Right lobe of liver (tissue), 6 donors: Measurements from ENCODE around the gene KCNN1. TPM values are rescaled to one million over a fixed set of nuclear protein-coding genes. Genes with fewer than 3 reads are reported as not detected.

Source experiments
- ATAC-seq, 4 donors: fragments of 200-7000 bp; cut with Tn5 transposase; one replicate each; pipeline ENCODE4 v1.9.1; 2020; ENCODE audit warnings: mild to moderate bottlenecking in 4 of 4, moderate library complexity in 4 of 4
- DNase-seq, 3 donors: peaks; one replicate each; pipeline ENCODE4 v3.0.0-alpha.2; 2020
- H3K27ac ChIP-seq, 3 donors: fragments of 200-600 bp; one replicate each; pipeline ENCODE4 v1.8.0; 2022
- H3K27me3 ChIP-seq, 2 donors: fragments of 200-600 bp; one replicate each; pipeline ENCODE4 v1.8.0; 2022
- H3K36me3 ChIP-seq, 4 donors: fragments of 200-600 bp; sonication (generic) in 1 of 4; one replicate each; pipeline versions ENCODE4 v1.5.1 to v1.8.0; 2017 to 2022; ENCODE audit warnings: control low read depth in 1 of 4
- H3K4me1 ChIP-seq, 4 donors: fragments of 200-600 bp; sonication (generic) in 1 of 4; one replicate each; pipeline versions ENCODE4 v1.5.1 to v1.8.0; 2017 to 2022; ENCODE audit warnings: control low read depth in 1 of 4
- H3K4me3 ChIP-seq, 3 donors: fragments of 200-600 bp; one replicate each; pipeline ENCODE4 v1.8.0; 2022
- H3K9me3 ChIP-seq, 4 donors: fragments of 200-600 bp; sonication (generic) in 1 of 4; one replicate each; pipeline versions ENCODE4 v1.5.1 to v1.8.0; 2017 to 2022; ENCODE audit warnings: control low read depth in 1 of 4
- POLR2A ChIP-seq: fragments of 450-650 bp; IDR thresholded peaks from one replicate; pipeline ENCODE4 v1.6.1; 2017; ENCODE audit warnings: antibody characterized with exemption, mild to moderate bottlenecking
- WGBS: methylation state at CpG from one replicate; pipeline ENCODE4 v1.1.6; 2018; ENCODE audit warnings: low coverage, low lambda C conversion rate; ENCODE audit not compliant: insufficient coverage; ENCODE audit errors: missing lambda C conversion rate; 5-methylcytosine and 5-hydroxymethylcytosine counted together
- intact Hi-C, 2 donors: fragments of 100-400 bp; cut with DNase I; formaldehyde crosslinking; loops; one replicate each; pipeline versions ENCODE4 v1.11.2 to v1.14.1; 2022
- total RNA-seq, 6 experiments: library from RNA; depleted of rRNA in 2 of 6; stranded (reverse); fragments of >200 nt in 2 of 6; fragmentation: NEBNext Ultra II Directional in 3 of 6; extraction: Animal tissue kit (Norgen Biotek cat#: 25700) in 3 of 6; gene quantifications; one replicate each; pipeline versions ENCODE4 v1.1.0 to v1.2.4, GENCODE V29; 2016 to 2023
- TF ChIP-seq, protein P1 (sequence below), 4 donors: fragments of 200-600 bp in 3 of 4; fragments of 450-650 bp in 1 of 4; IDR thresholded peaks; one replicate each; pipeline versions ENCODE4 v1.5.1 to v1.8.0; 2016 to 2022; ENCODE audit warnings: antibody characterized with exemption in 4 of 4, mild to moderate bottlenecking in 2 of 4
- donor health status: DM: no; HTN: yes; CAD: no.
- donor health status: DM: no; HTN: no; CAD: no.
- donor health status: DM: no; HTN: no; CAD: no.
- donor health status: DM: no; HTN: yes; CAD: no.
- donor health status: DM: no; HTN: yes; CAD: no.

The KCNN1 gene
- total RNA-seq, 6 experiments from 2014 or later = not detected

DNA sequence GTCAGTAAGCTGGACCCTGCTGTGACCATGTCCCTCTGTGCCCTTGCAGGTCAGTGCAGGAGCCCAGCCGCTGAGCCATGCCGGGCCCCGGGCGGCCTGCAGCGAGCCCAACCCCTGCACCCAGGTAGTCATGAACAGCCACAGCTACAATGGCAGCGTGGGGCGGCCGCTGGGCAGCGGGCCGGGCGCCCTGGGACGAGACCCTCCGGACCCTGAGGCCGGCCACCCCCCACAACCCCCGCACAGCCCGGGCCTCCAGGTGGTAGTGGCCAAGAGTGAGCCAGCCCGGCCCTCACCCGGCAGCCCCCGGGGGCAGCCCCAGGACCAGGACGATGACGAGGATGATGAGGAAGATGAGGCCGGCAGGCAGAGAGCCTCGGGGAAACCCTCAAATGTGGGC lies 6.9 kb downstream of the KCNN1 start:
- ATAC-seq = peak in 1 of 4 donors; percentile 23

DNA sequence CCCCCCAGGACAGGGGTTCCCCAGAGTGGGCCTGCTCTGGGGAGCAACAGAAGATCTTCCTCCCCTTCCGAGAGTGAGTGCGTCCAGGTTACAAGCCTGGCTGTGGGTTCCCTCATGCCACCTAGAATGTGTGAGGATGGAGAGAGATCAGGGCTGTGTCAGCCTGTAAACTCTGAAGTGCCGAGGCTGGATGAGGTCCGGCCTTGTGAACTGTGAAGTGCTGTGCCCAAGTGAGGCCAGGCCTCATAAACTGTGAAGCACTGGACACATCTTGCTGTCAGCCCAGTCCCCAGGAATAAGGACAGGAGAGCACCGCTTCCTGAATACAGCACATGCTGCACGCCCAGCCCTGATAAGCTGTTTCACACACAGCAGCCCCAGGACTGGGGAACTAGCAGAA lies 7.6 kb downstream of the KCNN1 start:
- Histone ChIP-seq H3K9me3 (no peaks in the 10 kb centered on the region), H3K4me3 (no peak overlapping the region), H3K4me1 (no peaks in the 10 kb centered on the region), H3K36me3 (no peaks in the 10 kb centered on the region), H3K27me3 (no peaks in the 10 kb centered on the region), H3K27ac (no peak overlapping the region)
- intact Hi-C loops = no loop called here
- no peak for DNase-seq
- no peak for ATAC-seq
- WGBS = no CpG with 5 or more reads among the region's 6 CpGs
- TF ChIP-seq, protein P1, sequence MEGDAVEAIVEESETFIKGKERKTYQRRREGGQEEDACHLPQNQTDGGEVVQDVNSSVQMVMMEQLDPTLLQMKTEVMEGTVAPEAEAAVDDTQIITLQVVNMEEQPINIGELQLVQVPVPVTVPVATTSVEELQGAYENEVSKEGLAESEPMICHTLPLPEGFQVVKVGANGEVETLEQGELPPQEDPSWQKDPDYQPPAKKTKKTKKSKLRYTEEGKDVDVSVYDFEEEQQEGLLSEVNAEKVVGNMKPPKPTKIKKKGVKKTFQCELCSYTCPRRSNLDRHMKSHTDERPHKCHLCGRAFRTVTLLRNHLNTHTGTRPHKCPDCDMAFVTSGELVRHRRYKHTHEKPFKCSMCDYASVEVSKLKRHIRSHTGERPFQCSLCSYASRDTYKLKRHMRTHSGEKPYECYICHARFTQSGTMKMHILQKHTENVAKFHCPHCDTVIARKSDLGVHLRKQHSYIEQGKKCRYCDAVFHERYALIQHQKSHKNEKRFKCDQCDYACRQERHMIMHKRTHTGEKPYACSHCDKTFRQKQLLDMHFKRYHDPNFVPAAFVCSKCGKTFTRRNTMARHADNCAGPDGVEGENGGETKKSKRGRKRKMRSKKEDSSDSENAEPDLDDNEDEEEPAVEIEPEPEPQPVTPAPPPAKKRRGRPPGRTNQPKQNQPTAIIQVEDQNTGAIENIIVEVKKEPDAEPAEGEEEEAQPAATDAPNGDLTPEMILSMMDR (IDR thresholded peaks at IDR 0.05) = no peak
- TF ChIP-seq POLR2A = no peak

More for the DNA sequence above, 6.9 kb downstream of the KCNN1 start:
- intact Hi-C loops = no loop called here
- Histone ChIP-seq H3K36me3 (no peaks in the 10 kb centered on the region), H3K27ac (no peak overlapping the region), H3K9me3 (no peaks in the 10 kb centered on the region), H3K27me3 (no peaks in the 10 kb centered on the region), H3K4me1 (no peaks in the 10 kb centered on the region), H3K4me3 (no peak overlapping the region)
- no CpG with 5 or more reads among the region's 23 CpGs for WGBS
- no peak for DNase-seq
- no peak for TF ChIP-seq POLR2A
- TF ChIP-seq, protein P1 (IDR thresholded peaks at IDR 0.05) = no peak

DNA sequence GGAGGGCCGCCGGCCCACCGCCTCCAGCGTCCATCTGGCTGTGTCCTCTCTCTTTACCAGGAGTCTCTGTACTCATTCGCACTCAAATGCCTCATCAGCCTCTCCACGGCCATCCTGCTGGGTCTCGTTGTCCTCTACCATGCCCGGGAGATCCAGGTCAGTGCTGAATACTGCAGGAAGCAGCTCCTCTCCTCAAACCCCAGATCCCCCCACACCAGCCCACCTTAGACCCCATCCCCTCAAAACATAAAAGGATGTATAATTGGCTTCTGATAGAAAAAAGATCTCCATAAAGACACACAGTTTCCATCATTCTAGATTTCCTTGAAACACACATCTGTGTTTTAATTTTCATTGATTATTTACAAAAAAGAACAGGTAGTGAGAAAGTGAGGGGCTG lies 8.1 kb downstream of the KCNN1 start:
- no peaks in the 10 kb centered on the region for H3K27me3 ChIP-seq
- H3K4me3 ChIP-seq = no peak overlapping the region
- DNase-seq (no peak), ATAC-seq (no peak)
- no peak overlapping the region for H3K27ac ChIP-seq
- no peaks in the 10 kb centered on the region for H3K36me3 ChIP-seq
- intact Hi-C loops = no loop called here
- 40% methylated on average over 2 of the region's 8 CpGs for WGBS
- no peaks in the 10 kb centered on the region for H3K9me3 ChIP-seq
- H3K4me1 ChIP-seq = no peaks in the 10 kb centered on the region
- no peak for TF ChIP-seq POLR2A
- TF ChIP-seq, protein P1 (IDR thresholded peaks at IDR 0.05) = no peak

DNA sequence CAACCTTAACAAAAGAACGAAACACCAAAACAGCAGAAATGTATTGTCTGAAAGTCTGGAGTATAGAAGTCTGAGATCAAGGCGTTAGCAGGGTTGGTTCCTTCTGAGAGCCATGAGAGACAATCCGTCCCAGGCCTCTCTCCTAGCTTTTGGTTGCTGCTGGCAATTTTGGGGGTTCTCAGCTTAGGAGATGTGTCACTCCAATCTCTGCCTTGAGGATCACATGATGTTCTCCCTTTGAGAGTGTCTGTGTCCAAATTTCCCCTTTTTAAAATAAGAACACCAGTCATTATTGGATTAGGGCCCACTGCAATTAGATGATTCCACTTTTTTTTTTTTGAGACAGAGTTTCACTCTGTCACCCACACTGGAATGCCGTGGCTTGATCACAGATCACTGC lies 10.1 kb downstream of the KCNN1 start:
- DNase-seq (no peak), ATAC-seq (no peak)
- no peaks in the 10 kb centered on the region for H3K36me3 ChIP-seq
- H3K4me1 ChIP-seq = no peaks in the 10 kb centered on the region
- intact Hi-C loops = no loop called here
- no peaks in the 10 kb centered on the region for H3K27me3 ChIP-seq
- H3K9me3 ChIP-seq = no peaks in the 10 kb centered on the region
- H3K27ac ChIP-seq = no peak overlapping the region
- TF ChIP-seq, protein P1 (IDR thresholded peaks at IDR 0.05) = no peak
- no peak for TF ChIP-seq POLR2A
- WGBS = 80% methylated on average over 2 of the region's 4 CpGs
- no peak overlapping the region for H3K4me3 ChIP-seq

DNA sequence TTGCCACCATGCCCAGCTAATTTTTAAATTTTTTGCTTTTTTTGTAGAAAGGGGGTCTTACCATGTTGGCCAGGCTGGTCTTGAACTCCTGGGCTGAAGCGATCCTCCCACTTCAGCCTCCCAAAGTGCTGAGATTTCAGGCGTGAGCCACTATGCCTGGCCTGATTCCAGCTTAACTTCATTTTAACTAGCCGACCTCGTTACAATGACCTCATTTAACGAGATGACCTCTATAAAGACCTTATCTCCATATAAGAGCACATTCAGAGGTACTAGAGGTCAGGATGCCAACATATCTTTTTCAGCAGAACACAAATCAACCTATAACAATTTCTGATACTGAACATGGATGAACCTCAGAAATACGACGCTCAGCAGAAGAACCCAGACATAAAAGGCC lies 10.6 kb downstream of the KCNN1 start:
- intact Hi-C loops = no loop called here
- WGBS = 59% methylated on average over 7 of the region's 7 CpGs
- TF ChIP-seq POLR2A = no peak
- TF ChIP-seq, protein P1 (IDR thresholded peaks at IDR 0.05) = no peak
- H3K4me3 ChIP-seq = no peak overlapping the region
- no peaks in the 10 kb centered on the region for H3K27me3 ChIP-seq
- ATAC-seq = no peak
- DNase-seq = no peak
- no peaks in the 10 kb centered on the region for H3K36me3 ChIP-seq
- no peak overlapping the region for H3K27ac ChIP-seq
- H3K4me1 ChIP-seq = no peaks in the 10 kb centered on the region
- no peaks in the 10 kb centered on the region for H3K9me3 ChIP-seq
